Activated T-helper 2 cell treated with anti-CD3 and anti-CD28 coated beads, Interferon-gamma antibody, Interleukin-2, Interleukin-4, amounts not matched to agents 10 μg/mL and 5 μg/mL and 100 μg/mL, durations not matched to agents 14 hours and 24 hours and 36 hours (primary cell): ENCODE measurements around the gene SLC23A2. TPM values are rescaled to one million over a fixed set of nuclear protein-coding genes. Genes with fewer than 3 reads are reported as not detected.
"Not testable (repeated sequence)": the region's sequence is repeated elsewhere in the genome, so short reads cannot be mapped to it uniquely, and the experiment has no call there.

Experiments used
- DNase-seq: peaks from one replicate; pipeline ENCODE4 v3.0.0; 2021; ENCODE audit warnings: low spot score
- H3K27ac Mint-ChIP-seq: one replicate; pipeline ENCODE4 v1.8.0; 2021; ENCODE audit warnings: mixed read lengths
- H3K27me3 Mint-ChIP-seq: one replicate; pipeline ENCODE4 v1.8.0; 2021; ENCODE audit warnings: low read depth, mixed read lengths
- H3K36me3 Mint-ChIP-seq: one replicate; pipeline ENCODE4 v1.8.0; 2021; ENCODE audit warnings: low read depth, mixed read lengths
- H3K4me1 Mint-ChIP-seq: one replicate; pipeline ENCODE4 v1.8.0; 2021; ENCODE audit warnings: low read depth, mixed read lengths
- H3K4me3 Mint-ChIP-seq: one replicate; pipeline ENCODE4 v1.8.0; 2021; ENCODE audit warnings: low read depth, mild to moderate bottlenecking, moderate library complexity, mixed read lengths
- H3K9me3 Mint-ChIP-seq: one replicate; pipeline ENCODE4 v1.8.0; 2021; ENCODE audit warnings: mixed read lengths
- intact Hi-C: fragments of 100-400 bp; cut with micrococcal nuclease; formaldehyde crosslinking; loops from one replicate; pipeline ENCODE4 v1.15.1; 2023
- total RNA-seq: library from RNA; stranded (reverse); gene quantifications from 2 replicates; pipeline ENCODE4 v1.2.3, GENCODE V29; 2022

SLC23A2 gene
- total RNA-seq, 1 donor from 2014 or later, result 21.3 TPM

- Mint-ChIP-seq H3K27ac (peak overlapping the region; percentile 12), H3K4me3 (no peak overlapping the region), H3K9me3 (no peaks in the 10 kb centered on the region), H3K36me3 (peaks cover 40% of the 10 kb centered on the region), H3K4me1 (peaks cover 5% of the 10 kb centered on the region), H3K27me3 (no peaks in the 10 kb centered on the region)
- intact Hi-C loops, result no loop called here
- DNase-seq, result no peak
Measured at GRCh38 chr20:4881006-4881730, 120.1 kb downstream of the SLC23A2 start.

- Mint-ChIP-seq H3K4me1 (peaks cover 4% of the 10 kb centered on the region), H3K27me3 (no peaks in the 10 kb centered on the region), H3K36me3 (peaks cover 42% of the 10 kb centered on the region), H3K9me3 (no peaks in the 10 kb centered on the region), H3K4me3 (no peak overlapping the region), H3K27ac (no peak overlapping the region)
- intact Hi-C loops, result no loop called here
- no peak for DNase-seq
Measured at GRCh38 chr20:4880051-4880450, 121.3 kb downstream of the SLC23A2 start.

- H3K4me3 Mint-ChIP-seq, H3K27ac Mint-ChIP-seq, H3K27me3 Mint-ChIP-seq, H3K9me3 Mint-ChIP-seq, H3K4me1 Mint-ChIP-seq, DNase-seq, intact Hi-C loops: not testable (repeated sequence)
- H3K36me3 Mint-ChIP-seq, result peaks cover 36% of the 10 kb centered on the region
Measured at GRCh38 chr20:4878099-4878498, 123.2 kb downstream of the SLC23A2 start.

GRCh38 chr20:4876731-4877130 lies 124.6 kb downstream of the SLC23A2 start:
- H3K4me1 Mint-ChIP-seq, result peaks cover 4% of the 10 kb centered on the region
- peaks cover 35% of the 10 kb centered on the region for H3K36me3 Mint-ChIP-seq
- H3K27ac Mint-ChIP-seq, result no peak overlapping the region
- H3K9me3 Mint-ChIP-seq, result no peaks in the 10 kb centered on the region
- DNase-seq, result no peak
- intact Hi-C loops, result no loop called here
- H3K4me3 Mint-ChIP-seq, result no peak overlapping the region
- H3K27me3 Mint-ChIP-seq, result no peaks in the 10 kb centered on the region

GRCh38 chr20:4876301-4876700 lies 125.0 kb downstream of the SLC23A2 start:
- H3K4me3 Mint-ChIP-seq, result no peak overlapping the region

GRCh38 chr20:4875578-4876067 lies 125.7 kb downstream of the SLC23A2 start:
- Mint-ChIP-seq H3K27me3 (no peaks in the 10 kb centered on the region), H3K27ac (no peak overlapping the region), H3K9me3 (no peaks in the 10 kb centered on the region), H3K4me3 (no peak overlapping the region), H3K4me1 (peaks cover 2% of the 10 kb centered on the region), H3K36me3 (peaks cover 31% of the 10 kb centered on the region)
- intact Hi-C loops, result no loop called here
- no peak for DNase-seq

More at GRCh38 chr20:4876301-4876700, 125.0 kb downstream of the SLC23A2 start:
- H3K27me3 Mint-ChIP-seq, result no peaks in the 10 kb centered on the region
- H3K9me3 Mint-ChIP-seq, result no peaks in the 10 kb centered on the region
- H3K36me3 Mint-ChIP-seq, result peaks cover 34% of the 10 kb centered on the region
- H3K27ac Mint-ChIP-seq, result no peak overlapping the region
- H3K4me1 Mint-ChIP-seq, result peaks cover 2% of the 10 kb centered on the region
- DNase-seq, result no peak
- intact Hi-C loops, result no loop called here

- DNase-seq, result no peak
- Mint-ChIP-seq H3K4me3 (no peak overlapping the region), H3K27me3 (no peaks in the 10 kb centered on the region), H3K36me3 (peaks cover 31% of the 10 kb centered on the region), H3K4me1 (peaks cover 11% of the 10 kb centered on the region), H3K27ac (no peak overlapping the region), H3K9me3 (no peaks in the 10 kb centered on the region)
- intact Hi-C loops, result no loop called here
Measured at GRCh38 chr20:4873396-4873795, 127.9 kb downstream of the SLC23A2 start.

- Mint-ChIP-seq H3K36me3 (peaks cover 39% of the 10 kb centered on the region), H3K4me1 (peaks cover 11% of the 10 kb centered on the region), H3K27ac (no peak overlapping the region), H3K4me3 (no peak overlapping the region), H3K9me3 (no peaks in the 10 kb centered on the region), H3K27me3 (no peaks in the 10 kb centered on the region)
- intact Hi-C loops, result no loop called here
- DNase-seq, result no peak
Measured at GRCh38 chr20:4871486-4871885, 129.8 kb downstream of the SLC23A2 start.

- Mint-ChIP-seq H3K36me3 (peaks cover 38% of the 10 kb centered on the region), H3K4me1 (peaks cover 11% of the 10 kb centered on the region), H3K27ac (no peak overlapping the region), H3K27me3 (no peaks in the 10 kb centered on the region), H3K4me3 (no peak overlapping the region), H3K9me3 (no peaks in the 10 kb centered on the region)
- no peak for DNase-seq
- intact Hi-C loops, result no loop called here
Measured at GRCh38 chr20:4870906-4871305, 130.4 kb downstream of the SLC23A2 start.

GRCh38 chr20:4869290-4870193 lies 131.8 kb downstream of the SLC23A2 start:
- Mint-ChIP-seq H3K27me3 (no peaks in the 10 kb centered on the region), H3K36me3 (peaks cover 34% of the 10 kb centered on the region), H3K27ac (no peak overlapping the region), H3K9me3 (no peaks in the 10 kb centered on the region), H3K4me3 (no peak overlapping the region), H3K4me1 (peaks cover 11% of the 10 kb centered on the region)
- no peak for DNase-seq
- intact Hi-C loops, result no loop called here

GRCh38 chr20:4867051-4867450 lies 134.3 kb downstream of the SLC23A2 start:
- peaks cover 11% of the 10 kb centered on the region for H3K4me1 Mint-ChIP-seq
- no peak overlapping the region for H3K4me3 Mint-ChIP-seq
- H3K27ac Mint-ChIP-seq, result no peak overlapping the region
- H3K27me3 Mint-ChIP-seq, result no peaks in the 10 kb centered on the region
- no peaks in the 10 kb centered on the region for H3K9me3 Mint-ChIP-seq
- peaks cover 23% of the 10 kb centered on the region for H3K36me3 Mint-ChIP-seq
- DNase-seq, result no peak
- intact Hi-C loops, result no loop called here

GRCh38 chr20:4866429-4866828 lies 134.9 kb downstream of the SLC23A2 start:
- no peak for DNase-seq
- no peak overlapping the region for H3K27ac Mint-ChIP-seq
- peaks cover 28% of the 10 kb centered on the region for H3K36me3 Mint-ChIP-seq
- no peak overlapping the region for H3K4me3 Mint-ChIP-seq
- no peaks in the 10 kb centered on the region for H3K9me3 Mint-ChIP-seq
- peaks cover 11% of the 10 kb centered on the region for H3K4me1 Mint-ChIP-seq
- intact Hi-C loops, result no loop called here
- no peaks in the 10 kb centered on the region for H3K27me3 Mint-ChIP-seq

GRCh38 chr20:4864311-4864752 lies 137.0 kb downstream of the SLC23A2 start:
- H3K36me3 Mint-ChIP-seq, result peaks cover 30% of the 10 kb centered on the region
- no peak overlapping the region for H3K27ac Mint-ChIP-seq
- intact Hi-C loops, result no loop called here

More at GRCh38 chr20:4864311-4864752, 137.0 kb downstream of the SLC23A2 start:
- Mint-ChIP-seq H3K4me3 (no peak overlapping the region), H3K4me1 (peaks cover 4% of the 10 kb centered on the region), H3K9me3 (no peaks in the 10 kb centered on the region), H3K27me3 (no peaks in the 10 kb centered on the region)
- DNase-seq, result no peak
